B cell (primary cell): ENCODE measurements around the gene PARD3. TPM values are rescaled to one million over a fixed set of nuclear protein-coding genes. Genes with fewer than 3 reads are reported as not detected.

Experiments used
- ATAC-seq: fragments of 200-7000 bp; cut with Tn5 transposase; one replicate; pipeline ENCODE4 v1.10.0; 2021; ENCODE audit warnings: low read depth, mild to moderate bottlenecking, moderate number of reproducible peaks, moderate library complexity
- CTCF ChIA-PET: fragments of 350-600 bp; sonication (Branson Sonifier 250); formaldehyde crosslinking; loops from one replicate; lab custom pipeline; 2021; ENCODE audit warnings: antibody characterized with exemption, inconsistent platforms; lab: Charles Lee
- POLR2A ChIA-PET: fragments of 350-600 bp; sonication (Branson Sonifier 250); formaldehyde crosslinking; loops from one replicate; lab custom pipeline; 2021; ENCODE audit warnings: antibody characterized with exemption; lab: Charles Lee
- DNase-seq: peaks from one replicate; pipeline ENCODE4 v3.0.0; 2013
- H2AFZ ChIP-seq: 2 replicates; pipeline ENCODE4 v1.6.1; 2012; ENCODE audit warnings: mild to moderate bottlenecking, low read depth, low read length; ENCODE audit not compliant: insufficient read depth, poor library complexity, severe bottlenecking
- H3K27ac ChIP-seq, 2 donors: 1 replicate in 1 of 2; 2 replicates in 1 of 2; pipeline ENCODE4 v1.5.1; 2012 to 2013; ENCODE audit warnings: low read length in 2 of 2, mild to moderate bottlenecking in 2 of 2, moderate library complexity in 1 of 2
- H3K27me3 ChIP-seq, 4 experiments: fragments of 200-600 bp in 1 of 4; sonication (generic) in 1 of 4; replicated peaks in 1 of 4; 1 replicate in 2 of 4; 2 replicates in 2 of 4; pipeline versions ENCODE4 v1.6.1 to v1.7.0; 2013 to 2016; ENCODE audit warnings: low read length in 3 of 4, mild to moderate bottlenecking in 2 of 4, mixed read lengths in 1 of 4, moderate library complexity in 1 of 4; ENCODE audit not compliant: insufficient read depth in 4 of 4, control insufficient read depth in 3 of 4; ENCODE audit errors: control extremely low read depth in 1 of 4
- H3K36me3 ChIP-seq, 2 experiments: replicated peaks in 1 of 2; 1 replicate in 1 of 2; 2 replicates in 1 of 2; pipeline versions ENCODE4 v1.6.1 to v1.7.1; 2013; ENCODE audit warnings: low read length in 1 of 2; ENCODE audit not compliant: insufficient read depth in 2 of 2, control insufficient read depth in 1 of 2; ENCODE audit errors: control extremely low read depth in 1 of 2, extremely low read depth in 1 of 2
- H3K4me1 ChIP-seq, 2 donors: fragments of 200-600 bp in 1 of 2; sonication (generic) in 1 of 2; 1 replicate in 1 of 2; 2 replicates in 1 of 2; pipeline versions ENCODE4 v1.5.1 to v1.6.1; 2013 to 2017; ENCODE audit warnings: low read length in 2 of 2; ENCODE audit not compliant: control insufficient read depth in 2 of 2, insufficient read depth in 2 of 2
- H3K4me2 ChIP-seq: replicated peaks from 2 replicates; pipeline ENCODE3; 2012; ENCODE audit warnings: mild to moderate bottlenecking, low read depth, low read length; ENCODE audit not compliant: poor library complexity, severe bottlenecking
- H3K4me3 ChIP-seq, 5 experiments: fragments of 200-600 bp in 1 of 5; sonication (generic) in 1 of 5; 1 replicate in 3 of 5; 2 replicates in 2 of 5; pipeline versions ENCODE4 v1.5.1 to v1.7.0; 2011 to 2016; ENCODE audit warnings: low read length in 4 of 5, mild to moderate bottlenecking in 4 of 5, low read depth in 2 of 5, control low read depth in 1 of 5, moderate library complexity in 1 of 5; ENCODE audit not compliant: insufficient read depth in 1 of 5; ENCODE audit errors: control extremely low read depth in 1 of 5, extremely low read depth in 1 of 5
- H3K79me2 ChIP-seq: fragments of 200-600 bp; sonication (generic); one replicate; pipeline ENCODE4 v1.6.0; 2016; ENCODE audit warnings: low read length; ENCODE audit not compliant: control insufficient read depth, insufficient read depth
- H3K9ac ChIP-seq: fragments of 200-600 bp; sonication (generic); 2 replicates; pipeline ENCODE4 v1.6.1; 2017; ENCODE audit warnings: mild to moderate bottlenecking, low read length, moderate library complexity
- H3K9me3 ChIP-seq, 3 donors: one replicate each; pipeline versions ENCODE4 v1.6.1 to v1.7.1; 2013; ENCODE audit warnings: low read length in 2 of 3; ENCODE audit not compliant: control insufficient read depth in 2 of 3, insufficient read depth in 1 of 3; ENCODE audit errors: control extremely low read depth in 1 of 3
- H4K20me1 ChIP-seq: 2 replicates; pipeline ENCODE4 v1.6.0; 2012; ENCODE audit warnings: mild to moderate bottlenecking, low read length; ENCODE audit not compliant: insufficient read depth, control insufficient read depth, poor library complexity, severe bottlenecking
- H3K27ac Mint-ChIP-seq: one replicate; pipeline ENCODE4 v1.8.0; 2021; ENCODE audit warnings: mixed read lengths
- H3K27me3 Mint-ChIP-seq: one replicate; pipeline ENCODE4 v1.8.0; 2021; ENCODE audit warnings: mixed read lengths
- H3K4me1 Mint-ChIP-seq: one replicate; pipeline ENCODE4 v1.8.0; 2021; ENCODE audit warnings: mixed read lengths
- H3K4me3 Mint-ChIP-seq: one replicate; pipeline ENCODE4 v1.8.0; 2021; ENCODE audit warnings: mixed read lengths
- H3K9me3 Mint-ChIP-seq: one replicate; pipeline ENCODE4 v1.8.0; 2022; ENCODE audit warnings: mixed read lengths; ENCODE audit not compliant: insufficient read depth
- CTCF ChIP-seq: fragments of 200-600 bp; IDR thresholded peaks from one replicate; pipeline ENCODE4 v1.8.0; 2022; ENCODE audit warnings: antibody characterized with exemption, mild to moderate bottlenecking
- EZH2 ChIP-seq: IDR thresholded peaks from 2 replicates; pipeline ENCODE4 v1.6.1; 2012; ENCODE audit warnings: borderline replicate concordance, low read depth, mild to moderate bottlenecking, moderate library complexity, low read length; ENCODE audit not compliant: insufficient read depth, poor library complexity, severe bottlenecking
- WGBS: methylation state at CpG from one replicate; pipeline ENCODE4 v1.1.5; 2013; ENCODE audit warnings: missing lambda C conversion rate; ENCODE audit not compliant: insufficient coverage; 5-methylcytosine and 5-hydroxymethylcytosine counted together
- intact Hi-C: fragments of 100-400 bp; cut with micrococcal nuclease; formaldehyde crosslinking; loops from one replicate; pipeline ENCODE4 v1.10.0; 2022
- polyA plus RNA-seq: library from polyadenylated mRNA; depleted of rRNA; stranded (reverse); fragments of >200 nt; gene quantifications from 2 replicates; pipeline ENCODE4 v1.2.3, GENCODE V29; 2012
- total RNA-seq, 2 donors: library from RNA; stranded (reverse); fragments of 120-200 nt in 1 of 2; gene quantifications; 1 replicate in 1 of 2; 2 replicates in 1 of 2; pipeline versions ENCODE4 v1.2.3 to v1.2.4, GENCODE V29; 2013 to 2022

The PARD3 gene
- total and polyA plus RNA-seq, 2 donors (not counting 1 experiment from before 2014, with no cell fraction given) = not detected

- H3K4me1 ChIP-seq = no peaks in the 10 kb centered on the region
- ChIA-PET POLR2A (no interaction called here), CTCF (no interaction called here)
- no peaks in the 10 kb centered on the region for H3K9me3 ChIP-seq
- no peak for ATAC-seq
- H3K4me2 ChIP-seq = no peak overlapping the region
- H3K4me3 ChIP-seq = no peak overlapping the region
- no peak for DNase-seq
- H3K9ac ChIP-seq = no peak overlapping the region
- no peak overlapping the region for H2AFZ ChIP-seq
- H3K79me2 ChIP-seq = no peaks in the 10 kb centered on the region
- Mint-ChIP-seq H3K9me3 (no peaks in the 10 kb centered on the region), H3K4me3 (no peak overlapping the region), H3K27me3 (no peaks in the 10 kb centered on the region), H3K27ac (no peak overlapping the region), H3K4me1 (no peaks in the 10 kb centered on the region)
- TF ChIP-seq EZH2 = no peak
- TF ChIP-seq CTCF = no peak
- H3K27me3 ChIP-seq = peaks cover 0 to 2% (median 0%) of the 10 kb centered on the region in 4 experiments
- no peaks in the 10 kb centered on the region for H4K20me1 ChIP-seq
- H3K36me3 ChIP-seq = no peaks in the 10 kb centered on the region
- intact Hi-C loops = no loop called here
- no peak overlapping the region for H3K27ac ChIP-seq
Observed at GRCh38 chr10:34726862-34727261, 88.2 kb downstream of the PARD3 start.

- Mint-ChIP-seq H3K9me3 (no peaks in the 10 kb centered on the region), H3K4me3 (no peak overlapping the region), H3K4me1 (peaks cover 7% of the 10 kb centered on the region), H3K27ac (no peak overlapping the region), H3K27me3 (no peaks in the 10 kb centered on the region)
- intact Hi-C loops = no loop called here
- Histone ChIP-seq H3K4me1 (peaks cover 0 to 4% of the 10 kb centered on the region in 2 donors), H3K9me3 (no peaks in the 10 kb centered on the region), H3K36me3 (no peaks in the 10 kb centered on the region), H3K4me3 (no peak overlapping the region), H3K4me2 (no peak overlapping the region), H2AFZ (no peak overlapping the region), H3K27ac (no peak overlapping the region), H3K27me3 (peaks cover 0 to 2% (median 0%) of the 10 kb centered on the region in 4 experiments), H4K20me1 (no peaks in the 10 kb centered on the region), H3K9ac (no peak overlapping the region), H3K79me2 (no peaks in the 10 kb centered on the region)
- CTCF ChIA-PET = no interaction called here
- DNase-seq (no peak), ATAC-seq (no peak)
- no peak for TF ChIP-seq CTCF
- TF ChIP-seq EZH2 = no peak
- 81% methylated on average over 6 of the region's 10 CpGs for WGBS
- POLR2A ChIA-PET = no interaction called here
Observed at GRCh38 chr10:34723750-34724149, 91.3 kb downstream of the PARD3 start.
